DMS53 (cell line): Measurements from ENCODE around the gene ADCY3.

ENCODE experiments used
- DNase-seq: peaks from one replicate; lab custom pipeline; 2025; lab: John Stamatoyannopoulos, UW

ADCY3 gene

DNA sequence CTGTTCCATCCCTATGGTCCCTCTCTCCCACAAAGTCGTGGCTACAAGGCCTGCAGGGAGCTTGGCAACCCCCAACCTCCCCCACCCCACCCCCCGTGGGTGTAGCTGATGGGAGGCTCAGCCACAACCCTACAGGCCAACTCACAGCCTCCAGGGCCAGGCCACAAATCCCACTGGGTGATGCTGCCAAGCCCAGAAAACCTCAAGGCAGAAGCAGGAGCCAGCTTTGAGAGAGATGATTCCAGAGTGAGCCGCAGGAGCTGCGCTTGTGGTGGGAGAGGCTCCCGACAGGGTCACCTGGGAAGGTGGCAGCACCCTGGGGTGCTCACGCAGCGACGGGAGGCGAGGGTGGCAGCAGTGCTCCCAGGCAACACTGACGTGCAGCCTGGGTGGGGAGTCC lies 44.8 kb downstream of the ADCY3 start:
- DNase-seq, result no peak

GRCh38 chr2:24874035-24874434 lies 46.0 kb downstream of the ADCY3 start:
- no peak for DNase-seq

GRCh38 chr2:24873619-24874018 lies 46.4 kb downstream of the ADCY3 start:
- no peak for DNase-seq

- no peak for DNase-seq
Measured at GRCh38 chr2:24872344-24873115, 47.5 kb downstream of the ADCY3 start.

DNA sequence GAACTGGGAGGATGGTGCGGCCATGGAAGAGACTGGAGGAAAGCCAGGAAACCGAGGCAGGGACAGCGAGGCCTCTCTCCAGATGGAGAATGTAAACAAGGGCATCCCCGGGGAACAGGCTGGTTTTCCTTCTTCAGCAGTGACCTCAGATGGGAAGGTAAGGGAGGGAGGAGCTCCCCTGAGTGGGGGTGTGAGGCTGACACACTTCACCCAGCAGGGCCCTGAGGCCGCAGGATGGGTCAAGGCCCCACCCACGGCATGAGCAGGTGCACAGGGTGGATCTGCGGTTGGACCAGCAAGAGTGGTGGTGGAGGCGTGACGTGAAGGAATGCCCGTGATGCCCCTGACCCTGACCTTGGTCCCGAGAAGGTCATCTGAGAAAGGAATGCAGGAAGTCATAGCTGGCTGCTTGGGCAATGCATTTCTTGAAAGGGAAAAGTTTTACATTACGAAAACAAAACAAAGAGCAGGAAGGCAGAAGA lies 48.1 kb downstream of the ADCY3 start:
- DNase-seq, result no peak

GRCh38 chr2:24870891-24871705 lies 48.9 kb downstream of the ADCY3 start:
- DNase-seq, result no peak

DNA sequence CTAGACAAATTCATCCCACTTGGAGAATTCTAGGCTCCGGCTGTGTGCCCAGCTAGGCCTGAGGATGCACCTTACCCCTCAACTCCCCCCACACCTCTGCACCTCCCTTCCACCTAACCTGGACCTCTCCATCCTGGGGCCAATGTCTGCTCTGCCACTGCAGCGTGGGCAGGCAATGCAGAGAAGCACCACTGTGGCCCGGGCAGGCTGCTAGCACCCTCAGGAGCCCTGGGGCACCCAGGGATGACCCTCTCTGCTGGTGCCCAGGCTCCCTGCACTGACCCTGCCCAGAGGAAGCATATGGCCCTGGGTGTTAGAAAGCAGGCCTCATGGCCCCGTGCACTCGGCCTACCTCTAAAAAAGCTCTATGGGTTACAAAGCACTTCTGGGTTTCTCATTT lies 49.6 kb downstream of the ADCY3 start:
- DNase-seq, result no peak

DNA sequence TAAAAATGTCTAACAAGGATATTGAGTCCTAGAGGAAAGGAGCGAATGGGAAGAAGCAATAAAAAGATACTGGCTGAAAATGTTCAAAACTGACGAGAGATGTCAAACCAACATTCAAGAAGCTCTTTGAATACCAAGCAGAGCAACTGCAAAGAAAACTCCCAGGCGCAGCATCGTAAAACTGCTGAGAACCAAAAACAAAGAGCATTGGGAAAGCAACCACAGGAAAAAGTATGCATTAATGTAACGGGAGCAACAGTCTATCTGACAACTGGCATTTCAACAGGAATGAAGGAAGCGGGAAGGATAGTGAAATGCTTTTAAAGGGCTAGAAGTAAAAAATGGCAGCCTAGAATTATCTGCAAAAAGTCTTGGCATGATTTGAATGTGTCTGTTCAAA lies 53.1 kb downstream of the ADCY3 start:
- no peak for DNase-seq

DNA sequence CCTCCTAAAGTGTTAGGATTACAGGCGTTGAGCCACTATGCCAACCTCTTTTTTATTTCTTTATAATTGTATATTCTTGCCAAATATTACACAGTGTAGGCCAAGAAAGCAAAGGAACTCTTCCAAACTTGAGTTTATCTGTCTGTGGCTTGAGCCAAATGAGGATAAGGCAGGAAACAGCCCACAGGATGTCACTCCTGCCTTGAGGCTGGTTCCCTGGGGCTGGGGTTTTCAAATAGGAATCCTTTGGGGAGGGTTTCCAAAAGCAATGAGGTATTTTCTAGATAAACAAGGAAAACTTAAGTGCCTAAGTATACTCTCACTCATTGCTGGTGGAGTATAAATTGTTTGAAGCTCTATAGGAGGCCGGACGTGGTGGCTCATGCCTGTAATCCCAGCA lies 56.4 kb downstream of the ADCY3 start:
- no peak for DNase-seq

GRCh38 chr2:24861500-24861899 lies 58.5 kb downstream of the ADCY3 start:
- DNase-seq, result no peak

GRCh38 chr2:24860631-24861030 lies 59.4 kb downstream of the ADCY3 start:
- DNase-seq, result no peak

DNA sequence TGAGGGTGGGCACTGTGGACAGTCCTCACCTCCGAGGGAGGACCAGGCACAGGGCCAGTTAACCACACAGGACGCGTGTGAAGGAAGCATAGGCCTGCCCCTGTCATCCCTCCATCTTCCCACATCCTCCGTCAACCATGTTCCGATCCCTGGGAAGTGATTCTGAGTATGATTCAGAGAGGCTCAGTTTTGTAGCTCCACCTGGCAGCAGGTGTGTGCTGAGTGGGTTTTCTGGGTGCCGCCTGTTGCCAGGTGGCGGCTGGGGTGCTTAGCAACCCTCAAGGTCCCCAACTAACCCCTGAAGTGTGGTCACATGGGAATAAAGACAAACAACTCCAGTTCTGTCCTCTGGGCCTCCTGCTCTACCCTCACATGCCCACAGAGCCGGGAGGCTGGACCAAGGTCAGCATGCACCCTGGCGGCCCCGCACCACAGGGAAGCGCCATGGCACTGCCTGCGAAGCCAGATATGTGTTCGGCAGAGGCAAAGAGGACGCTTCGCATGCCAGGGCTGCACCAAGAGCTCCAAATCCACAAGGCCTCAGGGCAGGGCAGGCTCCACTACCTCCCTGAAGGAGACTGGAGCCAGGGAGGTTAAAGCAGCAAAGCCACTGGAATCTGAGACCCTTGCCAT lies 60.0 kb downstream of the ADCY3 start:
- no peak for DNase-seq

DNA sequence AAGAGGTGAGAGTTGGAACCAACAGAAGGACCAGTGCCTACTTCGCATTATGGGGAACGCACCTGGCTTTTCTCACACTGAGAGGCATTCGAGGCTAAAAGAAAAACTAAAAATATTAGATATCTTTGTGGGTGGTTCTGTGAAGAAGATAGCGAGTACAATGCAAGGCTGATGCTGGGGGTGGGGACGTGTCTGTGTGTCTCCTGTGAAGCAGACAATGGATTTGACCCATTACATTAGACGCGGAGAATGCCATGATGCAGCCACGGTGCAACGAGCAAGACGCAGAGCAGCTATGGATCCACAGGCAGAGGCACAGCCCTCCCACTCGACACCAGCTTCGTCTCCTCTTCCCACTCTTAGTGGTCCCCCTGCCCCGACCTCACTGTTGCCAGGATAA lies 61.0 kb downstream of the ADCY3 start:
- DNase-seq, result no peak

- no peak for DNase-seq
Measured at GRCh38 chr2:24857746-24858145, 62.3 kb downstream of the ADCY3 start.

- DNase-seq, result no peak
Measured at GRCh38 chr2:24856791-24857211, 63.2 kb downstream of the ADCY3 start.

GRCh38 chr2:24855726-24856125 lies 64.3 kb downstream of the ADCY3 start:
- DNase-seq, result no peak

DNA sequence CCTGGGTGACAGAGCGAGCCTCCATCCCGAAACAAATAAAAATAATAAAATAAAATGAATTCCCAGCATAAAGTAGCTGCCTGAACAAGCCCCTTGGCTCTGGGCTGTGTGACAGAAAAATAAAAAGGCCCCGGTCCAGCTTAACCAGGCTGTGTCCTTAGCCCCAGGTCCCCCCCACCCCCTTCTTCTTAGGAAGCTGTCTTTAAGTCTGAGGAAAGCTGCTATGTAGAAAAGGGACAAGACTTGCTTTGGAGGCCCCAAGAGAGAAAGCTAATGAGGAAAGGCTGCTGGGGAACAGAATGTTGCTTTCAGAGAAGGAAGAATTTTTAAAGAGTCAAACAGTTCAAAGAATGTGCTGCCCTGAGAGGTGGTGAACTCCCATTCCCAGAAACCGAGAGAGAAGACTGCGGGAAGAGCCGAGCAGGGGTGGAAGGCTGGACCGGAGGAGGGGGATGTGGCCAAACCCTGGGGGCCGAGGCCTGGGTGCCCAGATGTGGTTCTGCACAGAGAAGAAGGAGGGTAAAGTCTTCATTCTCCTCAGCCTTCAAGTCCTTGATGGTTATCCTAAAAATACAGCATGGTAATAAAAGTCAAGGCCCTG lies 64.9 kb downstream of the ADCY3 start:
- DNase-seq, result no peak

DNA sequence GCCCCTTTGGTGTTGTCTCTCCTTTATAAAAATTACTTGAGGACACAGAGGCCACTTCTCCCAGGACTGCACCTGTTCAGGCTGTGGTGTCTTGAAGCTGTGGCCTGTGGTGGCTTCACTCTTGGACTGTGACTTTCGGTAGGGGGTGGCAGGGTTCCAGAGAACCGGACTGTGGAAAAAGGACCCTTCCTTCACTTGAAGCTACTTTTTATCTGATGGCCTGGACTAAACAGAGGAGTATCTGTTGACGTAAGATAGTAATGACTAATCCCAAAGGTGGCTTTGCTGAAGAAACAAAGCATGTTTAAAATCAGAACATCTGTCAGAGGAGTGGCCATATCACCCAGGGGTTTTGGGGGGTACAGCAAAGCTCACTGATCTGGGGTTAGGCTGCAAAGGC lies 66.0 kb downstream of the ADCY3 start:
- DNase-seq, result no peak

DNA sequence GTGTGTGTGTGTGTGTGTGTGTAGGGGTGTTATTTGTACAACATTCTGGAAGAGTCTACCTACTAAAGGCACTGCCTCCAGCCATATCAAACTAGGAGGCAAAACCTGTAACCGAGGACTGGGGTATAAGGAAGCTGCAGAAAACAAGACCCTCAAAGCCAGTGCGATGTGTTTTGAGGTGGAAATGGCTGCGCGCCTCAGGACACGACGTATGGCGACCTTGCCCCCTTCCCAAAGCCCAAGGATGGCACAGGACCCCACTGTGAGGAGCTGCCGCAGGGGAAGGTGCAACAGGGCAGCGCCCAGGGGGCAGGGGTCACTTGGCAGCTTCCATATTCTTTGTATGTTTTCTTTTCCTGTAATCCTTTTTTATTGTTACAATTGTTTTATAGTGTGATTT lies 67.0 kb downstream of the ADCY3 start:
- DNase-seq, result no peak

- DNase-seq, result no peak
Measured at GRCh38 chr2:24852431-24853020, 67.5 kb downstream of the ADCY3 start.

DNA sequence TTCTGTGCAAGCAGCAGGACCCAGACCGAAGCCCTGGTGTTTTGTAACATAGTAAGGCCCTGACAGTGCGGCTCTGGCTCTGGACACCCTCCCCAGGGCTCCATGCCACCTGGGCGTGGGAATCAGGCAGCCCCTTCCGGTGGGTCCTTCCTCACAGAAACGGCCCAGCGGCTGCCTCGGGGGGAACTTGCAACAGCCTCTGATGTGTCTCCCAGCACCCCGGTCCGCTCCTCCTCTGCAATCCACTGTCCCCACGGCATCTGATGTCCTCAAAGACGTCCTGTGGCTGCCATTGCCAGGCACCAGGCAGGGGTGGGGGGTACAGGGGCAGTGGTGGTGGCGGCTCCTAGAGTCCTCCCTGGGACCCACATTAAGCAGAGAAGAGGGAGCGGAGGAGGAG lies 68.0 kb downstream of the ADCY3 start:
- no peak for DNase-seq

DNA sequence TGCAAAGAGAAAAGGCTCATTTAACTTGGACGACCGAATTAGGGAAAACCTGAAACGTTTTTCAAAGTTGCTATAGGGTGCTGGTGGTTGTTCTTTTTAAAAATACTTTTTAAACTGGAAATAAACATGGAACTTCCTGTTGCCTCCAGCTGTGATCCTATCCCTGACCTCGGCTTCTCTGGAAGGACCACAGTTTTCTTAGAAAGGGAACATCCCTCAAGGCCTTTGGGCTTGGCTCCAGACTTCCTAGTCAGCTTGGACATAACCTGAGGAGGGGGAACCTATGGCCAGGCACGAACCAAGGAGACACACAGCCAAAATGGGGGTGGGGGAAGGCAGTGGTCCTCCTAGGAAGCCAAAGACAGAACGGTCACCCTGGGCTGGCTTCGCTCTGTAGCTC lies 69.1 kb downstream of the ADCY3 start:
- DNase-seq, result no peak
